ENCODE results near the gene COX6B1. TPM values are rescaled to one million over a fixed set of nuclear protein-coding genes. Genes with fewer than 3 reads are reported as not detected.
"Not testable (repeated sequence)": the region's sequence is repeated elsewhere in the genome, so short reads cannot be mapped to it uniquely, and the experiment has no call there.

COX6B1 gene, protein sequence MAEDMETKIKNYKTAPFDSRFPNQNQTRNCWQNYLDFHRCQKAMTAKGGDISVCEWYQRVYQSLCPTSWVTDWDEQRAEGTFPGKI
- polyA plus RNA-seq (ENCODE audit: insufficient read depth in 1 of 5, insufficient read length in 5 of 5, low replicate concordance in 1 of 5) = 100 to 1,000 TPM; 214 to 280 (median 243) TPM
- long read RNA-seq, donor 1, transcript COX6B1-201 (4 exons, 667 nt) = major isoform, 415 of 527 reads
- long read RNA-seq, donor 1, partial matches to known transcripts = 87 of 527 reads
- long read RNA-seq, donor 1, other reads (novel, unspliced or antisense) = 25 of 527 reads
- long read RNA-seq, donor 2, transcript COX6B1-201 (4 exons, 667 nt) = major isoform, 264 of 304 reads
- long read RNA-seq, donor 2, partial matches to known transcripts = 35 of 304 reads
- long read RNA-seq, donor 2, other reads (novel, unspliced or antisense) = 5 of 304 reads
- long read RNA-seq, donor 3, transcript COX6B1-201 (4 exons, 667 nt) = major isoform, 287 of 347 reads
- long read RNA-seq, donor 3, partial matches to known transcripts = 60 of 347 reads
- long read RNA-seq, donor 3, other reads (novel, unspliced or antisense) = 0 of 347 reads
- long read RNA-seq, donor 4, transcript COX6B1-201 (4 exons, 667 nt) = major isoform, 186 of 222 reads
- long read RNA-seq, donor 4, partial matches to known transcripts = 36 of 222 reads
- long read RNA-seq, donor 4, other reads (novel, unspliced or antisense) = 0 of 222 reads
- long read RNA-seq, donor 5, transcript COX6B1-201 (4 exons, 667 nt) = major isoform, 539 of 613 reads
- long read RNA-seq, donor 5, partial matches to known transcripts = 67 of 613 reads
- long read RNA-seq, donor 5, other reads (novel, unspliced or antisense) = 7 of 613 reads
- long read RNA-seq, donor 6, transcript COX6B1-201 (4 exons, 667 nt) = major isoform, 387 of 463 reads
- long read RNA-seq, donor 6, partial matches to known transcripts = 60 of 463 reads
- long read RNA-seq, donor 6, other reads (novel, unspliced or antisense) = 14 of 463 reads
- long read RNA-seq, donor 7, transcript COX6B1-201 (4 exons, 667 nt) = major isoform, 247 of 283 reads
- long read RNA-seq, donor 7, partial matches to known transcripts = 36 of 283 reads
- long read RNA-seq, donor 7, other reads (novel, unspliced or antisense) = 0 of 283 reads
- long read RNA-seq, donor 8, transcript COX6B1-201 (4 exons, 667 nt) = major isoform, 130 of 160 reads
- long read RNA-seq, donor 8, partial matches to known transcripts = 30 of 160 reads
- long read RNA-seq, donor 8, other reads (novel, unspliced or antisense) = 0 of 160 reads

GRCh38 chr19:35648017-35648961, at the start of gene COX6B1:
Gene COX6B1, plus strand, starts transcription at chr19:35648323. Its CDS starts 2,921 bp downstream, at chr19:35651244.
- DNase-seq = peak; percentile 89 to 91

- no peak for DNase-seq
Measured at GRCh38 chr19:35601971-35602370, 46.2 kb upstream of the COX6B1 start.

DNA sequence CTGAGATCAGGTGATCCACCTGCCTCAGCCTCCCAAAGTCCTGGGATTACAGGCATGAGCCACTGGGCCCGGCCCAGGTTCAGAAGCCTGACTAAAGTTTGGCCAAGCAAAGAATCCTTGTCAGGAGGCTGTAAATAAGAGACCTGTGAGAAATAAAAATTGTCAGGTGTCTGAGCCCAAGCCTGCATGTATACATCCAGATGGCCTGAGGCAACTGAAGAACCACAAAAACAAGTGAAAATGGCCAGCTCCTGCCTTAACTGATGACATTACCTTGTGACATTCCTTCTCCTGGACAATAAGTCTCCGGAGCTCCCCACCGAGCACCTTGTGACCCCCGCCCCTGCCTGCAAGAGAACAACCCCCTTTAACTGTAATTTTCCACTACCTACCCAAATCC, 43.7 kb upstream of the COX6B1 start:
- not testable (repeated sequence) for DNase-seq

DNA sequence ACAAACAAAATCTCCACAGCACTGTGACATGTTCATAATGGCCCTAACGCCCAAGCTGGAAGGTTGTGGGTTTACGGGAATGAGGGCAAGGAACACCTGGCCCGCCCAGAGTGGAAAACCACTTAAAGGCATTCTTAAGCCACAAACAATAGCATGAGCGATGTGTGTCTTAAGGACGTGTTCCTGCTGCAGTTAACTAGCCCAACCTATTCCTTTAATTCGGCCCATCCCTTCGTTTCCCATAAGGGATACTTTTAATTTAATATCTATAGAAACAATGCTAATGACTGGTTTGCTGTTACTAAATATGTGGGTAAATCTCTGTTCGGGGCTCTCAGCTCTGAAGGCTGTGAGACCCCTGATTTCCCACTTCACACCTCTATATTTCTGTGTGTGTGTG, 41.0 kb upstream of the COX6B1 start:
- not testable (repeated sequence) for DNase-seq

DNA sequence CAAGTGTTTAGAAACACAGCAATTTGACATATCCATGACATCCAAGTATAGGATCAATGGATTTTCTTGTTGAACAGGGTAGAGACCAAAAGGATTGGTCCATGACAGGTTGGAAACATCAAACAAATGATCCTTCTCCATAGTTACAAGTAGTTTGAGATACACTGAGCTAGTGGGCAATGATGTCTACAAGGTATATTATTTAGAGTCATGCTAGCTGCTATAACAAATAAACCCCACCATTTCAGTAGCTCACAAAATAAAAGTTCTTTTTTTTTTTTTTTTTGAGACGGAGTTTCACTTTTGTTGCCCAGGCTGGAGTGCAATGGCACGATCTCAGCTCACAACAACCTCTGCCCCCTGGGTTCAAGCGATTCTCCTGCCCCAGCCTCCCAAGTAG, 40.5 kb upstream of the COX6B1 start:
- DNase-seq = no peak

- DNase-seq = no peak
Measured at GRCh38 chr19:35608251-35608650, 39.9 kb upstream of the COX6B1 start.

GRCh38 chr19:35609851-35610353, 38.2 kb upstream of the COX6B1 start:
- DNase-seq = no peak

GRCh38 chr19:35612224-35612558, 35.9 kb upstream of the COX6B1 start:
- no peak for DNase-seq

- DNase-seq = peak; percentile 96
Measured at GRCh38 chr19:35612559-35613321, 35.4 kb upstream of the COX6B1 start, which contains the start of gene HAUS5. Gene HAUS5, plus strand, starts transcription at chr19:35612735. Its CDS starts 60 bp downstream, at chr19:35612795.

GRCh38 chr19:35613574-35613973, 34.5 kb upstream of the COX6B1 start:
- DNase-seq = no peak

- no peak for DNase-seq
Measured at GRCh38 chr19:35615036-35615435, 33.1 kb upstream of the COX6B1 start.

DNA sequence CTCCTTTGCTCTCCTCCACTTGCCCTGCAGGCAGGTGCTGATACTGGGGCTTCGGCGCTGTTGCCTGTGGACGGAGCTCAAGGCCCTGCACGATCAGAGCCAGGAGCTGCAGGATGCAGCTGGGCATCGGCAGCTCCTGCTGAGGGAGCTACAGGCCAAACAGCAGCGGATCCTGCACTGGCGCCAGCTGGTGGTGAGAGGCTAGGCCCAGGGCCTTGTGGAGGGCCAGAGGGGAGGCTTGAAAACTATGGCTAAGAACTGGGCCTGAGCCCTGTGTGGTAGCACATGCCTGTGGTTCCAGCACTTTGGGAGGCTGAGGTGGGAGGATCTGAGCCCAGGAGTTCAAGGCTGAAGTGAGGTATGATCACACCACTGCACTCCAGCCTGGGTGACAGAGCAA, 29.3 kb upstream of the COX6B1 start:
- no peak for DNase-seq

DNA sequence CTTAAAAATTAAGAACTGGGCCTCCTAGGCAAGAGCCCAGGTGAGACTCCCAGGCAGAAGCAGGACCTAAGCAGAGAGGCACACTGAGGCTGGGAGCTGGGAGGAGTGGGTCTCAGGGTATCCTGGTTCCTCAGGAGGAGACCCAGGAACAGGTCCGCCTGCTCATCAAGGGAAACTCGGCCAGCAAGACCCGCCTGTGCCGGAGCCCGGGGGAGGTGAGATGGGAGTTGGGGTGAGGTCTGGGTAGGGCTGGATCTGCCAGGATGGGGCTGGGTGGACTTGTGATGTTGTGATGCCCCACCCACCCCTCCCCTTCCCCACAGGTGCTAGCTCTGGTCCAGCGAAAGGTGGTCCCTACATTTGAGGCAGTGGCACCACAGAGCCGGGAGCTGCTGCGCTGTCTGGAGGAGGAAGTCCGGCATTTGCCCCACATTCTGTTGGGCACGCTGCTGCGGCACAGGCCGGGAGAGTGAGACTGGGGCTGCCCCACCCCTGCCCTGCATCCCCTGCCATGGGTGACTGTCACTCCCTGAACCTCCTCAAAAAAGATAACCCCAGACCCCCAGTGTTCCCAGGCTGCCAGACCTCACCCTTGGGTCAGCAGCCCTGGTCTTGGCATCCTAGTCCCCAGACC, 28.7 kb upstream of the COX6B1 start:
- DNase-seq = no peak

- DNase-seq = no peak
Measured at GRCh38 chr19:35620001-35620400, 28.1 kb upstream of the COX6B1 start.

DNA sequence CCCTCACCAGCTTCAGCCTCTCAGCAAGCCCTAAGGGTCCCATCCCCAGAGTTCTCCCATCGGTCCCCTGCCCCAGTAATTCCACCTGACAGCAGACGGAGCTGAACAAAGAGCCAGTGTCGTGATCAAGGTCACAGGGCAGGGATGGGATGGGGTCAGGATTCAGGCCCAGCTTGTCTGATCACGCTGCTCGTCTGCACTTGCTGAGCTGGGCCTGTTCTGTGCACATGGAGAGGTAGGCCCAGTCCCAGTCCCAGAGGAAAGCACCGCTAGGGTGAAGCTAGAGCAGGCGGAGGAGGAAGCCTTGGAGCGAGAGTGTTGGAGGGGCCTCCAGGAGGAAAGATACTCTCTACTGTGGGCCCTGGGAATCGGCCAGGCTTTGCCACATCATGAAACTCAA, 26.4 kb upstream of the COX6B1 start:
- no peak for DNase-seq

DNA sequence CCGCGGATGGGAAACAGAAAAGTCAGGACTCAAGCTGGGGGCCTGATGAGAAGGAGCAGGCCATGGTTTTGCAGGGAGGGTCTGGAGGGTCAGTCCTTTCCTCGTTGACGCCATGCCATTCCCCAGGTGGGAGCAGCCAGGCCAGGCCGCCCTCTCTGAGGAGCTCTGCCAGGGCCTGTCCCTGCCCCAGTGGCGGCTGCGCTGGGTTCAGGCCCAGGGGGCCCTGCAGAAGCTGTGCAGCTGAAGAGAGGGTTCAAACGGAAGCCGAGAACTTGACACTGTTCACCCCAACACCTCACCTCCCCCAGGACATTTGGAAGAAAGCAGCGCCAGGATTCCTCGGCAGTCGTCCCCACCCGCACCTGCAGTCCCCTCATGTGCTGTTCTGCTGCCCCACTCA, 25.4 kb upstream of the COX6B1 start:
- DNase-seq = no peak

GRCh38 chr19:35623327-35624010, 24.7 kb upstream of the COX6B1 start:
- no peak for DNase-seq

DNA sequence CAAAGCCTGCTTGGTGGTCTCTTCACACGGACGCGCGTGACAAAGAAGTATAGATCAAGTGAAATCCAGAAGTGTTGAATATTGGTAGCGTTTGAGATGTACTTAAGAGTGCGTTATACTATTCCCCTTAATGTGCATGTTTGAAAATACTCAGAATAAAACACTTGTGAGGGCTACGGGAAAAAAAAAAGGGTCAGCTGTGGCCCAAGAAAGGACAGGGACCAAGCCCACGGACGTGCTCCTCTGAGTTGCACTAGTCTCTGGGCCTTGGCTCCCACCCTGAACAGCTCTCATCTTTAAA, 19.9 kb upstream of the COX6B1 start:
- DNase-seq = no peak
